Fibroblast of skin of left biceps (primary cell): Measurements from ENCODE around the gene ZSCAN22.
"Not testable (repeated sequence)": the region's sequence is repeated elsewhere in the genome, so short reads cannot be mapped to it uniquely, and the experiment has no call there.

ENCODE experiments used
- DNase-seq, 2 experiments: peaks; one replicate each; pipeline ENCODE4 v3.0.0-alpha.2; 2013; ENCODE audit warnings: low read depth in 2 of 2

Gene ZSCAN22

DNA sequence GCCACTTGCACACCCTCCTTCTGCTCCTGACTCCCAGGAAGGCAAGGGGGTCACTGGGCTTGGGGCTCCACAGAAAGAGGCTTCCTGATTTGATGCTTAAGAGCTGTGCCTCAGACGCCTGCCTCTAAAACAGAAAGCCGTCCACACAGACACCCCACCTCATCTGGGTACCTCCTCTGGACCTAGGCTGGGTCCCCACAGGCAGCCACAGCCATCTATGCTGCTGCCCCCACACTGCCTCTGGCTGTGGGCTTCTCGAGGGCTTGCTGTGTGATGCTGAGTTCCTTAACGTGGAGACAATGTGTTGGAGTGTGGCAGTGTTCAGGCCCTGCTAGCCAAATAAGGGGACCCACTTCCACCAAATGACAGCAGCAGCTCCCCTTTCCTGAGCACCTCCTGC, 8.5 kb upstream of the ZSCAN22 start:
- no peak for DNase-seq

DNA sequence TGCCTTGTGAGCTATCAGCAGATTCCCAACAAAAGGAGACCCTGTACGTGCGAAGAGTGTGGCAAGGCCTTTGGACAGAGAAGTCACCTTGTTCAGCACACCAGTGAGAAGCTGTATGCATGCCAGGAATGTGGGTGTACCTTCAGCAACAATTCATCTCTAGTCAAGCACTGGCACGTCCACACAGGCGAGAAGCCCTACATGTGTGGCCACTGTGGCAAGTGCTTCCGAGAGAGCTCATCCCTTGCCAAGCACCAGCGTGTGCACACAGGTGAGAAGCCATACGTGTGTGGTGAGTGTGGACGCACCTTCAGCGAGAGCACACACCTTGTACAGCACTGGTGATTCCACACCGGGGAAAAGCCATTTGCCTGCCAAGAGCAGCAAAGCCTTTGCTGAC, 7.6 kb upstream of the ZSCAN22 start:
- DNase-seq, result no peak

- DNase-seq, result no peak
These were observed 1.3 kb upstream of the ZSCAN22 start for GRCh38 chr19:58325311-58326022.

- no peak for DNase-seq
These were observed 287 bp upstream of the ZSCAN22 start for GRCh38 chr19:58326501-58326913.

GRCh38 chr19:58328999-58329398, 2.2 kb downstream of the ZSCAN22 start:
- no peak for DNase-seq

- DNase-seq, result no peak
These were observed 3.7 kb downstream of the ZSCAN22 start for GRCh38 chr19:58330458-58330857.

GRCh38 chr19:58332697-58333096, 5.9 kb downstream of the ZSCAN22 start:
- DNase-seq, result no peak

GRCh38 chr19:58334691-58335249, 8.0 kb downstream of the ZSCAN22 start:
- no peak for DNase-seq

GRCh38 chr19:58335630-58336029, 8.8 kb downstream of the ZSCAN22 start:
- no peak for DNase-seq

DNA sequence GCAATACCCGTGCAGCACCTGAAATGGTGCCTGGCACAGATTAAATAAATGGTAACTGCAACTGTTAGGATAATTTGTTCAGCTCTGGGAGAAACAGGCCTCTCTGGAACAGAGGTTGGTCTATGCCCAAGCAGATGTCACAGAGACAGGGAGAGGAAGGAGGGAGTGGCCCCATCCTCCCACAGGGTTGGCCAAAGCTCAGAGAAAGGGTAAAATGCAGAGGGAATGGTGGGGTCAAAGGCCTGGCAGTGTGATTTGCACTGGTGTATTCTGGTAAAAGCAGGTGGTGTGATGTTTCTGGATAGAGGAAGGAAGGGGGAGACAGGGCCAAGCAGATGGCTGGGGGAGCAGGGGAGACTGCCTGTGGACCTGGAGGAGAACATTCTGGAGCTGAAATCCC, 9.4 kb downstream of the ZSCAN22 start:
- DNase-seq, result no peak

- no peak for DNase-seq
These were observed 10.0 kb downstream of the ZSCAN22 start for GRCh38 chr19:58336820-58337219.

DNA sequence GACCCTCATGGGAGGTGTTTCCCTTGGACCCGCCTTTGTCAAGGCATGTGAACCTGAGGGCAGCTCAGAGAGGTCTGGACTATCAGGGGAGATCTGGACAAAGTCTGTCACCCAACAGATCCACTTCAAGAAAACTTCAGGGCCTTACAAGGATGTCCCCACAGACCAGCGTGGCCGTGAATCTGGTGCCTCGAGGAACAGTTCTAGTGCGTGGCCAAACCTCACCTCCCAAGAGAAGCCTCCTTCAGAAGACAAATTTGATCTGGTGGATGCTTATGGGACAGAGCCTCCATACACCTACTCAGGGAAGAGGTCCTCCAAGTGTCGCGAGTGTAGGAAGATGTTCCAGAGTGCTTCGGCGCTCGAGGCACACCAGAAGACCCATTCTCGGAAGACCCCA, 11.5 kb downstream of the ZSCAN22 start:
- no peak for DNase-seq

DNA sequence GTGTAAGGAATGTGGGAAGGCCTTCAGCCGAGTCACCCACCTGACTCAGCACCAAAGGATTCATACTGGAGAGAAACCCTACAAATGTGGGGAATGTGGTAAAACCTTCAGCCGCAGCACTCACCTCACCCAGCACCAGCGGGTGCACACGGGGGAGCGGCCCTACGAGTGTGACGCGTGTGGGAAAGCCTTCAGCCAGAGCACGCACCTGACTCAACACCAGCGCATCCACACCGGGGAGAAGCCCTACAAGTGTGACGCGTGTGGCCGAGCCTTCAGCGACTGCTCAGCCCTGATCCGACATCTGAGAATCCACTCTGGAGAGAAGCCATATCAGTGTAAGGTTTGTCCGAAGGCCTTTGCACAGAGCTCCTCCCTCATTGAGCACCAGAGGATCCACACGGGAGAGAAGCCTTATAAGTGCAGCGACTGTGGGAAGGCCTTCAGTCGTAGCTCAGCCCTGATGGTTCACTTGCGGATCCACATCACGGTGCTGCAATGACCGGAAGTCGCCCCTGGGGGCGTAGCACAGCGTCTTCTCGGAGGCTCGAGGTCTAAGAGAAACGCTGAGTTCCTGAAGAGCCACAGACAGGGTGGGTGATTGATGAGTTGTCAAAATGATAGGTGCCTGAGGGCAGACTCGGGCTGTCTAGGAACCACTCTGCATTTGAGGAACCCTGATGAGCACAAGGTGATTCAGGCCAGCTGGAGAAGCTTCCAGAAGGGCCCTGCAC, 12.2 kb downstream of the ZSCAN22 start:
- DNase-seq, result no peak

- no peak for DNase-seq
These were observed 18.8 kb downstream of the ZSCAN22 start for GRCh38 chr19:58345558-58345957.

DNA sequence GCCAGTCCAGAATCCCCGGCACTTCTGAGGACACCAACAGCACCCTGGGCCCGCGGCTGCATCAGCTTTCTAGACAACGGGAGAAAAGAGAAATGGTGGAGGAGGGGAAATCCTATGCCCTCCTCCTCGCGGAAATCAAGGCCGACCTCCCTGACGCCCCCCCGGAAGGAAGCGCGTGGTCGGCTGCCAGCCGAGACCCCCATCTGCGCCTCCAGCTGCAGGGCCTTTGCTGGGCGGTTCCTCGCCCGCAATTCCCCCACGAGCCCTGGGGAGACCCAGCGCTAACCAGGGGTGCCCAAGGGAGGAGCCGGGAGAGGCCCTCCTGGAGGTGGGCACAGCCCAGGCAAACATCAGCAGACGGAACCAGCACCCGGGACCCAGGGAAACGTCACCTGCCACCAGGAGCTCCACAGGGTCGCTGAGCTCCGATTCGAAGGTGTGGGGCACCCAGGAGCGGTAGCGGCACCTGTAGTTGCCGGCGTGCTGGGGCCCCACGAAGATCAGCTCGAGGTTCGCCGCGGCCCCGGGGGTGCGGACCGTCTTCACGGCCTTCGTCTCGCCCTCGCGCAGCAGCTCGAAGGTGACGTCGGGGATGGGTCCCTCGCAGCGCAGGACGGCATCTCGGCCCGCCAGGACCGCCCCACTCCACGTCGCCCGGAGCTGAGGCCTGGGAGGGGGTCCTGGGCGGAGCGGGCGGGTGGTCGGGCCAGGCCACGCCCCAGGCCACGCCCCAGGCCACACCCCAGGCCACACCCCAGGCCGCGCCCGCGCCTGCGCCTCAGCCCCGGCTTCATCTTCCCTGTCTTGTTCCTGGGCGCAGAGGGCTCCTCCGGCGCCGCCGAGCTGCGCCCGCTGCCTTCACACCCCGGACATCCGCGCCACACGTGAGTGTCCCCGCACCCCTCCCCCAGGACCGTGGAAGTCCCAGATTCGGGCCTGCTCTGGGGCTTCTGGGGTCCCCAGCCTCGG, 20.5 kb downstream of the ZSCAN22 start:
- peak in 1 of 2 experiments; percentile 47 for DNase-seq

DNA sequence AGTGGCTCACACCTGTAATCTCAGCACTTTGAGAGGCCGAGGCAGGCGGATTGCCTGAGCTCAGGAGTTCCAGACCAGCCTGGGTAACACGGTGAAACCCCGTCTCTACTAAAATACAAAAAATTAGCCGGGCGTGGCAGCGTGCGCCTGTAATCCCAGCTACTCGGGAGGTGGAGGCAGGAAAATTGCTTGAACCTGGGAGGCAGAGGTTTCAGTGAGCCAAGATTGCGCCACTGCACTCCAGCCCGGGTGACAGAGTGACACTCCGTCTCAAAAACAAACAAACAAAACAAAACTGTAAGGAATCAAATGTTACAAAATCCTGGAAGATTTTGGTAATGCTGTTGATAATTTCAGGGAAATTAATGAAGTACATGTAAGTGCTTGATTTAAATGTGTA, 21.3 kb downstream of the ZSCAN22 start:
- not testable (repeated sequence) for DNase-seq

DNA sequence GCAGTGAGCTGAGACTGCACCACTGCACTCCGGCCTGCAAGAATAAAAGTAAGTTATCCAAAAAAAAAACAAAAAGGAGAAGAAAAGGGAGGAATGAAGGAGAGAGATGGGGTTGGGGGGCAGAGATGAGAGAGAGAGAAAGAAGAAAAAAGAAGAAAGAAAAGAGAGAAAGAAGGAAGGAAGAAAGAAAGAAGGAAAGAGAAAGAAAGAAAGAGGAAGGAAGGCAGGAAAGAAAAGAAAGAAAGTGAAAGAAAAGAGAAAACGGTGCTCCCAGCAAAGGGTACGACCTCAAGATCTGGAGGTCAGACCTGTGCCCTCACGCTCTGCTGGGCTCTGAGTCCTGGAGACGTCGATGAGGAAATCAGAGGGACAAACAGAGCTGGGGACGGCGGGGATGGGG, 22.8 kb downstream of the ZSCAN22 start:
- DNase-seq, result no peak

DNA sequence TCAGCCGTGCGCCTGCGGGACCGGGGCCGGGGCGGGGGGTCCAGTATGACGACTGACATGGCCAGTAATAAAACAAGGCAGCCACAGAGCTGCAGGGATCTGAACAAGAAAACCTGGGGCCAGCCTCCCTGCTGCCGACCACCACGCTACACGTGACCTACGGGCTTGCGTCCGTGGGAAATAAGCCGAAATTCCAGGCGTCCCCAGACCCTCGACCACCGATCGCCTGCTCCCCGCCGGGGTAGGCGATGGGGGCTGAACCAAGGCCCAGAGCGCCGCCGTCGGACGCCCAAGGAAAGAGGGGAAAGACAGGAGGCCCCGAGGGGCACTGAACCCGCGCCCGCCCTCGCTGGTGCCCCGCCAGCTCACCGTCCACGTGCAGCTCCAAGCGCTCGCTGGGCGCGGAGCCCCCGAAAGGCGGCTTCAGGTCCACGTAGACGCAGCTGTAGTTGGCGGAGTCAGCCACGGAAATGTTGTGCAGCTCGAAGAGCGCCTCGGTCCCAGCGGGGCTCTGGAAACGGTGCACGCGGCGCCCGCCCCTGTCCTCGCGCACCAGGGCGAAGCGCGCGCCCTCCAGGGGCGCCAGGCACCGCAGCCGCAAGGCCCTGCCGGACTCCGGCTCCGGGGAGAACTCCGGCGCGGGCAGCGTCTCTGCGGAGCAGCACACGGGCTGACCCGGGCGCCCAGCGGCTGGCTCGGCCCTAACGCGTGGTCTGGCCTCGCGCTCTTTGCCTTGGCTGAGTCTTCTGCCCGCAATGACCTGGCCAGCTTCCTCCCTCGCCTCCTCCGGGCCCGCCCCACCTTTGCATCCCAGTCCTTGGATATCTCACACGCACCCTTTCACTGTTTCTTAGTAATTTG, 23.4 kb downstream of the ZSCAN22 start:
- DNase-seq, result no peak

- DNase-seq, result no peak
These were observed 24.2 kb downstream of the ZSCAN22 start for GRCh38 chr19:58350871-58351557.

DNA sequence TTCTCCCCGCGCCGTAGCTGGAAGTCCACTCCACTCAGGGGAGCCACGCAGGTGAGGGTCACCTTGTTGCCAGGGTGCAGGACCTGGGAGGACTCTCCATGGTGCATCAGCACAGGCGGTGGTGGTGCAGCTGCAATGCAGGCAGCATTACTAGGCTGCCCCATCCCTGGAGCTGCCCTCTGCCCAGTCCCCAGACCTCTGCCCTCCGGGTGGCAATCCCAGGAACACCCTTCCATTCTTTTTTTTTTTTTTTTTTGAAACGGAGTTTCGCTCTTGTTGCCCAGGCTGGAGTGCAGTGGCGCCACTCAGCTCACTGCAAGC, 24.7 kb downstream of the ZSCAN22 start:
- DNase-seq, result no peak
